Neural cell (in vitro differentiated cells): ENCODE data around the gene GPR158. TPM values are rescaled to one million over a fixed set of nuclear protein-coding genes. Genes with fewer than 3 reads are reported as not detected.

Source experiments
- H2AFZ ChIP-seq: fragments of 200-600, 300-800 bp; sonication (generic), shearing (Covaris generic); 2 replicates; pipeline ENCODE4 v1.6.0; 2014; ENCODE audit warnings: low read depth, mild to moderate bottlenecking, antibody characterized with exemption, low read length, moderate library complexity
- H3F3A ChIP-seq: fragments of 200-600 bp; shearing (Covaris generic); 2 replicates; pipeline ENCODE4 v1.6.1; 2016; ENCODE audit warnings: mild to moderate bottlenecking, moderate library complexity, mixed read lengths, antibody characterized with exemption, low read length; ENCODE audit not compliant: insufficient read depth, poor library complexity, severe bottlenecking
- H3K27ac ChIP-seq: fragments of 200-600, 300-800 bp; sonication (generic), shearing (Covaris generic); 2 replicates; pipeline ENCODE4 v1.5.1; 2014; ENCODE audit warnings: mild to moderate bottlenecking, low read length, moderate library complexity
- H3K27me3 ChIP-seq: fragments of 300-800, 200-600 bp; sonication (generic), shearing (Covaris generic); 2 replicates; pipeline ENCODE4 v1.6.0; 2014; ENCODE audit warnings: mild to moderate bottlenecking, low read depth, low read length, moderate library complexity; ENCODE audit not compliant: insufficient read depth
- H3K36me3 ChIP-seq: fragments of 300-800, 200-600 bp; sonication (generic), shearing (Covaris generic); 2 replicates; pipeline ENCODE4 v1.5.1; 2014; ENCODE audit warnings: mild to moderate bottlenecking, antibody characterized with exemption, low read length, moderate library complexity; ENCODE audit not compliant: insufficient read depth
- H3K4me2 ChIP-seq: fragments of 300-800, 200-600 bp; sonication (generic), shearing (Covaris generic); 2 replicates; pipeline ENCODE4 v1.6.0; 2014; ENCODE audit warnings: mild to moderate bottlenecking, low read length
- H3K4me3 ChIP-seq: fragments of 300-800, 200-600 bp; sonication (generic), shearing (Covaris generic); 2 replicates; pipeline ENCODE4 v1.5.1; 2014; ENCODE audit warnings: mild to moderate bottlenecking, low read length, moderate library complexity
- H3K79me2 ChIP-seq: fragments of 200-600 bp; shearing (Covaris generic); replicated peaks from 2 replicates; pipeline ENCODE4 v1.6.0; 2014; ENCODE audit warnings: mild to moderate bottlenecking, low read length, moderate library complexity; ENCODE audit not compliant: insufficient read depth
- H3K9ac ChIP-seq: fragments of 300-800, 200-600 bp; sonication (generic), shearing (Covaris generic); 2 replicates; pipeline ENCODE4 v1.6.1; 2016; ENCODE audit warnings: mild to moderate bottlenecking, low read length, mixed read lengths
- H3K9me2 ChIP-seq: fragments of 200-600 bp; shearing (Covaris generic); 2 replicates; pipeline ENCODE4 v1.6.1; 2016; ENCODE audit warnings: mild to moderate bottlenecking, low read length, mixed read lengths; ENCODE audit not compliant: insufficient read depth
- H3K9me3 ChIP-seq: fragments of 200-600, 300-800 bp; sonication (generic), shearing (Covaris generic); 2 replicates; pipeline ENCODE4 v1.6.1; 2016; ENCODE audit warnings: mild to moderate bottlenecking, mixed run types, low read length, moderate library complexity, mixed read lengths
- H4K20me1 ChIP-seq: fragments of 200-600 bp; shearing (Covaris generic); 2 replicates; pipeline ENCODE4 v1.6.1; 2016; ENCODE audit warnings: mild to moderate bottlenecking, mixed run types; ENCODE audit not compliant: insufficient read depth
- CTCF ChIP-seq: fragments of 450-650 bp; IDR thresholded peaks from 2 replicates; pipeline ENCODE4 v1.5.1; 2014; ENCODE audit warnings: antibody characterized with exemption, mild to moderate bottlenecking, moderate library complexity; ENCODE audit not compliant: poor library complexity, severe bottlenecking
- EP300 ChIP-seq: fragments of 450-650 bp; conservative IDR thresholded peaks from 2 replicates; pipeline ENCODE4 v1.6.1; 2014; ENCODE audit warnings: antibody characterized with exemption, mild to moderate bottlenecking, moderate library complexity; ENCODE audit not compliant: poor library complexity, severe bottlenecking
- EZH2 ChIP-seq: fragments of 200-600, 300-800 bp; shearing (Covaris generic), sonication (generic); IDR thresholded peaks from 2 replicates; pipeline ENCODE4 v1.6.1; 2014; ENCODE audit warnings: antibody characterized with exemption, low read length, borderline replicate concordance, mild to moderate bottlenecking; ENCODE audit not compliant: insufficient read depth, poor library complexity, severe bottlenecking
- MXI1 ChIP-seq: fragments of 450-650 bp; conservative IDR thresholded peaks from 2 replicates; pipeline ENCODE4 v1.6.1; 2014; ENCODE audit warnings: antibody characterized with exemption, mild to moderate bottlenecking; ENCODE audit not compliant: poor library complexity, severe bottlenecking
- POLR2AphosphoS5 ChIP-seq: IDR thresholded peaks from 2 replicates; pipeline ENCODE4 v1.6.1; 2012
- RAD21 ChIP-seq: fragments of 450-650 bp; conservative IDR thresholded peaks from 2 replicates; pipeline ENCODE4 v1.6.1; 2014; ENCODE audit warnings: antibody characterized with exemption, mild to moderate bottlenecking, moderate library complexity
- SMC3 ChIP-seq: fragments of 450-650 bp; conservative IDR thresholded peaks from 2 replicates; pipeline ENCODE4 v1.6.1; 2014; ENCODE audit warnings: antibody characterized with exemption, mild to moderate bottlenecking, moderate library complexity; ENCODE audit not compliant: poor library complexity
- TAF1 ChIP-seq: IDR thresholded peaks from 2 replicates; pipeline ENCODE4 v1.6.1; 2012; ENCODE audit warnings: low read depth
- polyA plus RNA-seq: library from polyadenylated mRNA; depleted of rRNA; stranded (reverse); fragments of >200 nt; gene quantifications from 2 replicates; pipeline ENCODE4 v1.2.3, GENCODE V29; 2014
- TF ChIP-seq, protein P1 (sequence below): IDR thresholded peaks from 2 replicates; pipeline ENCODE4 v1.6.1; 2012; ENCODE audit warnings: borderline replicate concordance

The GPR158 gene
- polyA plus RNA-seq, 1 donor from 2014 or later, result 2.1 TPM

GRCh38 chr10:25180801-25181200 lies 6.0 kb downstream of the GPR158 start:
- no peaks in the 10 kb centered on the region for H3K9me2 ChIP-seq
- TF ChIP-seq, protein P1, sequence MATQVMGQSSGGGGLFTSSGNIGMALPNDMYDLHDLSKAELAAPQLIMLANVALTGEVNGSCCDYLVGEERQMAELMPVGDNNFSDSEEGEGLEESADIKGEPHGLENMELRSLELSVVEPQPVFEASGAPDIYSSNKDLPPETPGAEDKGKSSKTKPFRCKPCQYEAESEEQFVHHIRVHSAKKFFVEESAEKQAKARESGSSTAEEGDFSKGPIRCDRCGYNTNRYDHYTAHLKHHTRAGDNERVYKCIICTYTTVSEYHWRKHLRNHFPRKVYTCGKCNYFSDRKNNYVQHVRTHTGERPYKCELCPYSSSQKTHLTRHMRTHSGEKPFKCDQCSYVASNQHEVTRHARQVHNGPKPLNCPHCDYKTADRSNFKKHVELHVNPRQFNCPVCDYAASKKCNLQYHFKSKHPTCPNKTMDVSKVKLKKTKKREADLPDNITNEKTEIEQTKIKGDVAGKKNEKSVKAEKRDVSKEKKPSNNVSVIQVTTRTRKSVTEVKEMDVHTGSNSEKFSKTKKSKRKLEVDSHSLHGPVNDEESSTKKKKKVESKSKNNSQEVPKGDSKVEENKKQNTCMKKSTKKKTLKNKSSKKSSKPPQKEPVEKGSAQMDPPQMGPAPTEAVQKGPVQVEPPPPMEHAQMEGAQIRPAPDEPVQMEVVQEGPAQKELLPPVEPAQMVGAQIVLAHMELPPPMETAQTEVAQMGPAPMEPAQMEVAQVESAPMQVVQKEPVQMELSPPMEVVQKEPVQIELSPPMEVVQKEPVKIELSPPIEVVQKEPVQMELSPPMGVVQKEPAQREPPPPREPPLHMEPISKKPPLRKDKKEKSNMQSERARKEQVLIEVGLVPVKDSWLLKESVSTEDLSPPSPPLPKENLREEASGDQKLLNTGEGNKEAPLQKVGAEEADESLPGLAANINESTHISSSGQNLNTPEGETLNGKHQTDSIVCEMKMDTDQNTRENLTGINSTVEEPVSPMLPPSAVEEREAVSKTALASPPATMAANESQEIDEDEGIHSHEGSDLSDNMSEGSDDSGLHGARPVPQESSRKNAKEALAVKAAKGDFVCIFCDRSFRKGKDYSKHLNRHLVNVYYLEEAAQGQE, result no peak
- TF ChIP-seq POLR2AphosphoS5 (no peak), CTCF (no peak), TAF1 (no peak), MXI1 (no peak), EP300 (no peak), EZH2 (no peak), RAD21 (no peak), SMC3 (no peak)

DNA sequence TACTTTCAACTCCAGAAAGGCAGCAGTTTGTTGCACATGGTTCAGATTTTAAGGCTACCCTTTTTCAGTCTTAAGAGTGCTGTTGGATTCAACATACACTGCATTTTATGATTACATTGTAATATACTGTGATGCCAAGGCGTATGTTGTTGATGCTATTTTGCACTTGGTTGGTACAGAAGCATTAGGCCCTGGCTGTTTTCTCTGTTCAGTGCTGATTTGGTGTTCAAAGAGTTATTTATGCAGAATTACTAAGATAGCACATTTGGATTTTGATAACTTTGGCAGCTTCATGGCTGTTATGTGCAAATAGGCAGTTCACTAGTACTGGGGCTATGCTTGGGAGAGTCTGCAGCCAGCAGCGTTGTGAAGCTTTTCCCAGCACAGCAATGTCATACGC lies 7.8 kb downstream of the GPR158 start:
- no peaks in the 10 kb centered on the region for H3K36me3 ChIP-seq
- H3K27me3 ChIP-seq, result peaks cover 11% of the 10 kb centered on the region
- H3K4me2 ChIP-seq, result no peak overlapping the region
- no peak for TF ChIP-seq TAF1
- TF ChIP-seq MXI1, result no peak
- no peaks in the 10 kb centered on the region for H3F3A ChIP-seq
- H3K9ac ChIP-seq, result no peak overlapping the region
- no peaks in the 10 kb centered on the region for H3K9me3 ChIP-seq
- H3K27ac ChIP-seq, result no peak overlapping the region
- H3K4me3 ChIP-seq, result no peak overlapping the region
- no peak overlapping the region for H2AFZ ChIP-seq
- no peaks in the 10 kb centered on the region for H4K20me1 ChIP-seq
- H3K79me2 ChIP-seq, result no peaks in the 10 kb centered on the region
- no peaks in the 10 kb centered on the region for H3K9me2 ChIP-seq

More at GRCh38 chr10:25180801-25181200, 6.0 kb downstream of the GPR158 start:
- Histone ChIP-seq H3K79me2 (no peaks in the 10 kb centered on the region), H3K9me3 (no peaks in the 10 kb centered on the region), H3K4me2 (no peak overlapping the region), H3F3A (no peaks in the 10 kb centered on the region), H3K9ac (no peak overlapping the region), H4K20me1 (no peaks in the 10 kb centered on the region), H3K36me3 (no peaks in the 10 kb centered on the region), H3K27ac (no peak overlapping the region), H2AFZ (no peak overlapping the region), H3K27me3 (peaks cover 30% of the 10 kb centered on the region), H3K4me3 (no peak overlapping the region)
